GM10266 (cell line): ENCODE measurements around the gene HDX.
"Not testable (repeated sequence)": the region's sequence is repeated elsewhere in the genome, so short reads cannot be mapped to it uniquely, and the experiment has no call there.

Experiments
- DNase-seq: peaks from one replicate; pipeline ENCODE4 v3.0.0; 2012; ENCODE audit errors: extremely low spot score
- TF ChIP-seq, protein P1 (sequence below): IDR thresholded peaks from 2 replicates; pipeline ENCODE4 v1.5.1; 2012; ENCODE audit warnings: mild to moderate bottlenecking, low read depth; ENCODE audit not compliant: control insufficient read depth, insufficient read depth; ENCODE audit errors: missing control alignments

The HDX gene, protein sequence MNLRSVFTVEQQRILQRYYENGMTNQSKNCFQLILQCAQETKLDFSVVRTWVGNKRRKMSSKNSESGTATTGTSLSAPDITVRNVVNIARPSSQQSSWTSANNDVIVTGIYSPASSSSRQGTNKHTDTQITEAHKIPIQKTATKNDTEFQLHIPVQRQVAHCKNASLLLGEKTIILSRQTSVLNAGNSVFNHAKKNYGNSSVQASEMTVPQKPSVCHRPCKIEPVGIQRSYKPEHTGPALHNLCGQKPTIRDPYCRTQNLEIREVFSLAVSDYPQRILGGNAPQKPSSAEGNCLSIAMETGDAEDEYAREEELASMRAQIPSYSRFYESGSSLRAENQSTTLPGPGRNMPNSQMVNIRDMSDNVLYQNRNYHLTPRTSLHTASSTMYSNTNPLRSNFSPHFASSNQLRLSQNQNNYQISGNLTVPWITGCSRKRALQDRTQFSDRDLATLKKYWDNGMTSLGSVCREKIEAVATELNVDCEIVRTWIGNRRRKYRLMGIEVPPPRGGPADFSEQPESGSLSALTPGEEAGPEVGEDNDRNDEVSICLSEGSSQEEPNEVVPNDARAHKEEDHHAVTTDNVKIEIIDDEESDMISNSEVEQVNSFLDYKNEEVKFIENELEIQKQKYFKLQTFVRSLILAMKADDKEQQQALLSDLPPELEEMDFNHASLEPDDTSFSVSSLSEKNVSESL

DNA sequence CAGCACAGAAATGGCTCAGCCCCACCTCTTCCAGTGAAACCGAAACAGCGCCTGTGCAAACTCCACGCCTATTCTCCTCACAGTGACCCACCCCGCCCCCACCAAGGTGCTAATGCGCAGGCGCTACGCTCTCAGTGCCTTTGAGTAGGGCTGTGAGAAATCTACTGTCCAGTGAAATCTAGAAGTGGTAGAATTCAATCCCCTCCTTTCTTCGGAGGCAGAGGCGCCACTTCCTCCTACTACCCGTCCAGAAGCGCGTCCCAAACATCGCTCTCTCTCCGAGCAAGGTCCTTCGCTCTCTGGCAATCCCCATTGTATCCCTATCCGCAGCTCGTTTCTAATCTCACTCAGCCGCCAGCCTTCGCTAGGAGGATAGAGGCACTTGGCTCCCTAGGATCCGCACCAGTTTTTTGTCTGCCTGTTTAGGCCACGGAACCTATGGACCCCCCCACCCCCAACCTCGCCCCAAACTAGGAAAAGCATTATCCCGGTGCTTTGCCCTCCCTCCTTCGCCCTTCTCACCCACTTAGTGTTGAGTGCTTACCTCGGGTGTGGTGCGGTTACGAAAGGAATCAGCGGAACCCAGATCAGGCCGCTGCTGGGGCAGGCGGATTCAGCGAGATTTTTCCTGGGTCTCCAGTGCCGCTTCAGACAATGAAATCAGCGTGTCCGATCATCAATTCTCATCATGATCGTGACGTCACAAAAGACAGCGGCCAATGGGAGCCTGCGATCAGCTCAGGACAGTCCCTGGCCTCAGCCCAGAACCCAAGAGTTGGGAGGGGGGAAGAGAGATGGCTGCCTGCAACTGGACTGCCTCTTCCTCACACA lies at the start of gene HDX:
HDX (minus strand) TSS at position 656 of the 831 bp plus-strand sequence. CDS start 27,056 bp downstream, outside the sequence.
- TF ChIP-seq, protein P1, sequence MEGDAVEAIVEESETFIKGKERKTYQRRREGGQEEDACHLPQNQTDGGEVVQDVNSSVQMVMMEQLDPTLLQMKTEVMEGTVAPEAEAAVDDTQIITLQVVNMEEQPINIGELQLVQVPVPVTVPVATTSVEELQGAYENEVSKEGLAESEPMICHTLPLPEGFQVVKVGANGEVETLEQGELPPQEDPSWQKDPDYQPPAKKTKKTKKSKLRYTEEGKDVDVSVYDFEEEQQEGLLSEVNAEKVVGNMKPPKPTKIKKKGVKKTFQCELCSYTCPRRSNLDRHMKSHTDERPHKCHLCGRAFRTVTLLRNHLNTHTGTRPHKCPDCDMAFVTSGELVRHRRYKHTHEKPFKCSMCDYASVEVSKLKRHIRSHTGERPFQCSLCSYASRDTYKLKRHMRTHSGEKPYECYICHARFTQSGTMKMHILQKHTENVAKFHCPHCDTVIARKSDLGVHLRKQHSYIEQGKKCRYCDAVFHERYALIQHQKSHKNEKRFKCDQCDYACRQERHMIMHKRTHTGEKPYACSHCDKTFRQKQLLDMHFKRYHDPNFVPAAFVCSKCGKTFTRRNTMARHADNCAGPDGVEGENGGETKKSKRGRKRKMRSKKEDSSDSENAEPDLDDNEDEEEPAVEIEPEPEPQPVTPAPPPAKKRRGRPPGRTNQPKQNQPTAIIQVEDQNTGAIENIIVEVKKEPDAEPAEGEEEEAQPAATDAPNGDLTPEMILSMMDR, result no peak
- peak; percentile 45 for DNase-seq

DNA sequence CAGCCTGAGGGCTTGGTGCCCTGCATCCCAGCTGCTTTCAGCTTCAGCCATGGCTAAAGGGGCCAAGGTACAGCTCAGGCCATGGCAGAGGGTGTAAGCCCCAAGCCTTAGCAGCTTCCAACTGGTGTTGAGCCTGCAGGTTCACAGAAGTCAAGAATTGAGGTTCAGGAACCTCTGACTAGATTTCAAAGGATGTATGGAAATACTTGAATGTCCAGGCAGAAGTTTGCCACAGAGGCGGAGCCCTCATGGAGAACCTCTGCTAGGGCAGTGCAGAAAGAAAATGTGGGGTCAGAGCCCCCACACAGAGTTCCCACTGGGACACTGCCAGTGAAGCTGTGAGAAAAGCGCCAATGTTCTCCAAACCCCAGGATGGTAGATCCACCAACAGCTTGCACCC lies 39.1 kb upstream of the HDX start:
- DNase-seq, result not testable (repeated sequence)

DNA sequence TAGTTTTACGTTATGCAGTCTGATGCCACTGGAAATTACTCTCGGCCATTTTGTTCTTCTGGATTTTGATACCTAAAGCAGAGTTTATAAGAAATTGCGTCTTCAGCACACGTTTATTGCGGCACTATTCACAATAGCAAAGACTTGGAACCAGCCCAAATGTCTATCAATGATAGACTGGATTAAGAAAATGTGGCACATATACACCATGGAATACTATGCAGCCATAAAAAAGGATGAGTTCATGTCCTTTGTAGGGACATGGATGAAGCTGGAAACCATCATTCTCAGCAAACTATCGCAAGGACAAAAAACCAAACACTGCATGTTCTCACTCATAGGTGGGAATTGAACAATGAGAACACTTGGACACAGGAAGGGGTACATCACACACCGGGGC lies 35.4 kb upstream of the HDX start:
- DNase-seq, result not testable (repeated sequence)

DNA sequence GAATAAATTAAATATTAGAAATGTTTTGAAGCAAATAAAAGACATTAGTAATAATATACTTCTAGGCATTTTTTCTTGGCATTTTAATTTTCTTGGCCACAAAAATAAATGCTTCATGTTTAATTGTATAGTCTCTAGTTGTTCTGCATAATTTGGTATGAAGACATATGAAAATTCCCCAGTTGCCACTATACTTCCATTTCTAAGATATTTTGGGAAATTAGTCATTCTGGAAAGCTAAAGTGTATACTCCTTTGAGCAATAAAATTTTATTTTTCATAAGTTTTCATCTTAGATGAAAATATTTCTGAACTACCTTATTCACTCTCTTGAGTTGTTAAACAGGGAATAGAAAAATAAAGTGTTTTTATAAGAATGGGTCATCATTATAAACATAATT lies 13.8 kb downstream of the HDX start:
- TF ChIP-seq, protein P1, result no peak

DNA sequence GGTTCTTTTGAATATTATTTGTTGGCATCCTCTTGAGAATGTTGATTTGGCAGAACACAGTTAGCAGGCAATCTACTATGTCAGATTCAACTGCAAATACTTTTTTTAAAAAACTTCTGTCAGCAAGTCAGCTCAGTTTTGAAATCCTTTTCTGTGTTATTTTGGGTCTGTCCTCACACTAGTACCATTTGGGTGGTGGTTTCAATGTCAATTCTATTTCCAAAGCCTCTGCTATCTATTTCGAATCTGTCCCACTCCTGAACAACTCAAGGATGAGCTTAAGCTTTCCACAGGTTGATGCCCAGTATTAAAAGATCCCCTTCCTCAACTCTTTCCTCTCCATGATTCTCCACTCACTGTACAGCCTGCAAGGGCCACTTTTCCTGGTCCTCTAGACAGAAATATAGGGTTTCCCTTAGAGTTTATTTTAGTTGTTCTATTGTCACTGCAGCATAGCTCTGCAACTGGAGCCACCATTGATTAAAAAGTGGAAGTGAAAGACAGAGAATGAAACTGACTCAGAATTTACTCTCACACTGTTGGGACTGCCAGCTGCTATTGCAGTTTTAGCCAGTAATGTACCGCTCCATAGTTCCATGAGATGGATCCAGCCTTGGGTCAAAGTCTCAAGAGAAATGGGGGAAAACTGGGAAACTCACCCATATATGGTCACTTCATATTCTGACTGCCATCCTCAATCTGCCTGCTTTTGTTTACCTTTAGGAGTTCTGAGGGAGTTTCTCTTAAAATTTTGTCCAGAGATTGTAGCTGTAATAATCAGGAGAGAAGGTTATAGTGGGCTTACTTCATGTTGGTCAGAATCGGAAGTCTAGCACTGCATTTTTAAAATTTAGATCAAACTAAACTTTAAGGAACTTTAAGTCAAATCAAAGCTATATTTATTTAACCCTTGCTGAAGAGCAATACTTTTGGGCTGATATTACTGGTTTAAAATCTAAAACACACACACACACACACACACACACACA lies 14.6 kb downstream of the HDX start:
- DNase-seq, result peak; percentile 12
- TF ChIP-seq, protein P1, result no peak

More for the DNA sequence above, 13.8 kb downstream of the HDX start:
- no peak for DNase-seq

DNA sequence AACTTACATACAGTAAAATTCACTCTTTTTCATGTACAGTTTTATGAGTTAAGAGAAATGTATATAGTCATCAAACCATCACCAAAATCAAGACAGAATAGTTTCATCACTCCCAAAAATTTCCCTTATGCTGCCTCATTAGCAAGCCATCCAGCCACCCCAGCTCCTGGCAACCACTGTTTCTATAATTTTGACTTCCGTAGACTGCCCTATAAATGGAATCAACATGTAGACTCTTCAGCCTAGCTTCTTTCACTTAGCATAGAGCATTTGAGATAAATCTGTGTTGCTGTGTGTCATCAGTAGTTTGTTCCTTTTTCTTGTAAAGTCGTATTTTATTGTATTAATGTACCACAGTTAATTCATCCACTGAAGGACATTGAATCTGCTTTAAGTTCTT lies 23.2 kb downstream of the HDX start:
- TF ChIP-seq, protein P1, result no peak
- DNase-seq, result no peak

DNA sequence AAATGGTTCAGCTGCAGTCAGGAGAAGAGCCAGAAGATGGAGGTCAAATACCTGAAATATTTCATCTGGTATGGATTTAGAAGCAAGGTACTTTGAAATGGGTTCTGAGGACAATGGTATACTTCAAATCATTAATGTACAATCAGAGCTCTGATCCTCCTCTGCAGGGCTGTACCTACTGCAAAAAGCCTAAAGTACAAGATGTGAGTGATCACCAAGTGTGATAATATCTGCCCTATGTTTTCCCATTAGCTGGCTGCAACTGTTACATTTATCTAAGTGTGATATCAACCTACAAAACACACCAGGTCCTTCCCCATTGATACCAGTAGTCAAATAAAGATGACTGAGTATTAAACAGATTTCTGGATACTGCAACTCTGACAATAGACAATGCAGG lies 25.1 kb downstream of the HDX start:
- DNase-seq, result no peak

More for the DNA sequence above, 25.1 kb downstream of the HDX start:
- TF ChIP-seq, protein P1, result no peak
